Colonic mucosa (tissue), 4 donors: ENCODE measurements around the gene NR3C2. TPM values are rescaled to one million over a fixed set of nuclear protein-coding genes. Genes with fewer than 3 reads are reported as not detected.

ENCODE experiments used
- DNase-seq: peaks from one replicate; pipeline ENCODE4 v3.0.0-alpha.2; 2020
- H3K27ac ChIP-seq: fragments of 200-600 bp; one replicate; pipeline ENCODE4 v1.8.0; 2021
- H3K27me3 ChIP-seq: fragments of 200-600 bp; one replicate; pipeline ENCODE4 v1.8.0; 2021
- H3K36me3 ChIP-seq: fragments of 200-600 bp; one replicate; pipeline ENCODE4 v1.8.0; 2021
- H3K4me1 ChIP-seq: fragments of 200-600 bp; one replicate; pipeline ENCODE4 v1.8.0; 2021; ENCODE audit warnings: mild to moderate bottlenecking
- H3K4me3 ChIP-seq: fragments of 200-600 bp; one replicate; pipeline ENCODE4 v1.8.0; 2021
- H3K9ac ChIP-seq, 2 donors: one replicate each; pipeline ENCODE4 v1.7.0; 2013; ENCODE audit warnings: control low read depth in 2 of 2, low read depth in 2 of 2, low read length in 2 of 2
- H3K9me3 ChIP-seq: fragments of 200-600 bp; one replicate; pipeline ENCODE4 v1.8.0; 2021
- intact Hi-C: fragments of 100-400 bp; cut with DNase I; formaldehyde crosslinking; loops from one replicate; pipeline ENCODE4 v1.14.1; 2022
- total RNA-seq, 2 donors: library from RNA; stranded (reverse); fragmentation: NEBNext Ultra II Directional in 1 of 2; extraction: Animal tissue kit (Norgen Biotek cat#: 25700) in 1 of 2; gene quantifications; one replicate each; pipeline ENCODE4 v1.2.1, GENCODE V29; 2021
- TF ChIP-seq, protein P1 (sequence below): fragments of 200-600 bp; IDR thresholded peaks from one replicate; pipeline ENCODE4 v1.8.0; 2022; ENCODE audit warnings: antibody characterized with exemption, mild to moderate bottlenecking
- donor health status: healthy.
- donor health status: DM: no; HTN: no; CAD: no.
- donor health status: DM: no; HTN: no; CAD: no.

NR3C2 gene
- total RNA-seq, 2 donors from 2014 or later, result 74.8 to 96.0 TPM

DNA sequence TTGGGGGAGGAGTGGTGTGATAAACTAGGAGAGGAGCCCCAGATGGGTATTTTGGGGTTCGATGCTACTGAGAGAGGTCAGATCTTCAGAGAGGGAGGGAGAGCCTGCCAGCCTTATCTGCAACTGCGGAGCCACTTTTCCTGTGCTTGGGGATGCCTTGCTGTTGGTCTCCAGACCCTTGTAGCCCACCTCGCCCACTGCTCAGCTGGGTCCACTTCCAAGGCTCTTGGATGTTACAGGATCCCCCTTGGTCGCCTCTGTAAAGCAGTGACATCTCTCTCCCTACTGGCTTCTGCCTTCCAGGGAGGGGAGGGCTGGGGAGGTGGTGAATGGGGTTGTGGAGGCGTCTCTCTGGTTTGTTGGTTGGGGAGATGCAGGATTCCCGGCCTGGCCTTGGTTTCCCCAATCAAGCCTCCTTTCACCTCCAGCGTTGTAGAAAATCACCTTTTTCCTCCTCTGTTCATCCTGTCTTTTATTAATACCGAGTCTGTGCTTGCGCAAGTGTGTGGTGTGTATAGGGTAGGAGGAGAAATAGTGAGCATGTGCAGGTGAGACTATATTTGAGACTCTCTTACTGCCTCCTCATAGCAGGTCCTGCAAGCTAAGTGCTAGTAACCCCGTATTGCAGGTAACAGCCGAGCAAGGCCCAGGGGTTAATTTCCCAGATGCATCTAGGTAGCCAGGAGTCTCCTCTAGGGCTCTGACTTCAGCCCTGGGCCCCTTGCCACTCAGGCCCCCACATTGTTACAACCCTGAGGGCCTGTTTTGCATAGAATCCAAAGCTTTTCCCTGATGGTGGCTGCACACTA lies 372.9 kb downstream of the NR3C2 start:
- no peak for DNase-seq
- TF ChIP-seq, protein P1, sequence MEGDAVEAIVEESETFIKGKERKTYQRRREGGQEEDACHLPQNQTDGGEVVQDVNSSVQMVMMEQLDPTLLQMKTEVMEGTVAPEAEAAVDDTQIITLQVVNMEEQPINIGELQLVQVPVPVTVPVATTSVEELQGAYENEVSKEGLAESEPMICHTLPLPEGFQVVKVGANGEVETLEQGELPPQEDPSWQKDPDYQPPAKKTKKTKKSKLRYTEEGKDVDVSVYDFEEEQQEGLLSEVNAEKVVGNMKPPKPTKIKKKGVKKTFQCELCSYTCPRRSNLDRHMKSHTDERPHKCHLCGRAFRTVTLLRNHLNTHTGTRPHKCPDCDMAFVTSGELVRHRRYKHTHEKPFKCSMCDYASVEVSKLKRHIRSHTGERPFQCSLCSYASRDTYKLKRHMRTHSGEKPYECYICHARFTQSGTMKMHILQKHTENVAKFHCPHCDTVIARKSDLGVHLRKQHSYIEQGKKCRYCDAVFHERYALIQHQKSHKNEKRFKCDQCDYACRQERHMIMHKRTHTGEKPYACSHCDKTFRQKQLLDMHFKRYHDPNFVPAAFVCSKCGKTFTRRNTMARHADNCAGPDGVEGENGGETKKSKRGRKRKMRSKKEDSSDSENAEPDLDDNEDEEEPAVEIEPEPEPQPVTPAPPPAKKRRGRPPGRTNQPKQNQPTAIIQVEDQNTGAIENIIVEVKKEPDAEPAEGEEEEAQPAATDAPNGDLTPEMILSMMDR, result no peak
- Histone ChIP-seq H3K4me1 (no peaks in the 10 kb centered on the region), H3K36me3 (no peaks in the 10 kb centered on the region), H3K27me3 (no peaks in the 10 kb centered on the region), H3K27ac (no peak overlapping the region), H3K9me3 (no peaks in the 10 kb centered on the region), H3K9ac (no peak overlapping the region), H3K4me3 (no peak overlapping the region)
- intact Hi-C loops, result no loop called here

DNA sequence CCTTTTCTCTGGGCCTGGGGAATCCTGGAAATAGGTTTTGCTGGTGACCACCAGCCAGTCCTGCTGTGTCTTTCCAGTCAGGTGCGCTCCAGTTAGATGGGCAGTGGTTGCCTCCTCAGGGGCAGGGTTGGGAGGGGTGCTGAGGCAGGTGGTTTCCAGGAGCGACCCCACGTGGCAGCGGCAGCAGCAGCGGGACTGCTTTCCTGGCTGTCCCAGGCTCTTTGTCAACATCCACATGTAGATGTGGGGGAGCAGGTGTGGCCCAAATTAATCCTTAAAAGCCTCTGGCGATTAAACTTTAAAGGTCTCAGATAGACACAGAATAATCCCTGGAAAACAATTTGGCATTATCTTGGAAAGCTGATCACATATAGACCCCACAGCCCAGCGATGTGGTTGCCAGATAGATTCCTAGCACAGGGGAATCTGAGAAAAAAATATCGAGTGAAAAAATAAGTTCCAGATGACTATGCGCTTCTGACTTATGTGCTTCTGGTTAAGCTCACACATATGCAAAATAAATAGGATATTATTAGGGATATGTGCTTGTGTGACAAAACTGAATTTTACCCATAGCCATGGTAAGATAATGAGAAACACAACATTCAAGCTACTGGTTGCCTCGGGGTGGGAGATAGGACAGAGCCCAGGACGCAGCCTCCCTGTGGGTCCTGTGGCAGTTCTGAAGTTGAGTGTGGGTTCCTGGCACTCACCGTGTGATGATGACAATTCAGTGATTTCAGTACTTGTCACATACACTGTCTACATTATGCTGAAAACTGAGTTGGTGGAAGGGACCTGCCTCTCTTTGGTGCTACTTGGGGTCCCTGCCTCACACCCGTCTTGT lies 373.9 kb downstream of the NR3C2 start:
- intact Hi-C loops, result no loop called here
- H3K9me3 ChIP-seq, result no peaks in the 10 kb centered on the region
- no peaks in the 10 kb centered on the region for H3K36me3 ChIP-seq

DNA sequence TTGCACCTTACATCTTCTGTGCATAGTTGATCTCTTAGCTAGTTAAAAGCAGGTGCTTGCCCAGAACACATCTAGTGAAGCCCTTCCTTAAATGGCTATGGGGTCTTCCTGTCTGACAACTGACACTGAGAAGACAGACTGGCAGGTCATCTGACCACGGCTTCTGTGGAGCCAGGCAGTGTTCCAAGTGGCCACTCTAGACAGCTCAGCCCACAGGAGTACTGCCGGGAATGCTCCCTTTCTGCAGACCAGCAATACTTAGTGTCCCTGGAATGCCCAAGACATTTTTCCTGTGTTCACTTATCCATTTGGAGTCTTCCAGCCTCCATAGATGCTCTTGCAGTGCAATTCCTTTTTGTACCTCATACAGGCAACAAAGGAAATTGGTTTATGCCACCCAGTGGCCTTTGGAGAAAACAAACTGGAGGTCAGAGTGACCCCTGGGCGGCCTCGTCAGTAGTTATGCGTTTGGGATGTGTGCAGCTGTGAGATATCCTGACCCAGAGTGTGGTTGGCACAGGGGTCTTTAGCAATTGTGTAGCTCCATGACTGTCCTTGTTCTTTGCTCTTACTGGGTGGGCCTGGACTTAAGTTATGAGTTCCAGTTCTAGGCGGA lies 374.8 kb downstream of the NR3C2 start:
- no peak for DNase-seq
- Histone ChIP-seq H3K4me1 (no peaks in the 10 kb centered on the region), H3K27ac (no peak overlapping the region), H3K4me3 (no peak overlapping the region), H3K9me3 (no peaks in the 10 kb centered on the region), H3K36me3 (no peaks in the 10 kb centered on the region), H3K27me3 (no peaks in the 10 kb centered on the region), H3K9ac (no peak overlapping the region)
- TF ChIP-seq, protein P1, result no peak
- intact Hi-C loops, result no loop called here

More for the DNA sequence above, 373.9 kb downstream of the NR3C2 start:
- no peak overlapping the region for H3K4me3 ChIP-seq
- H3K4me1 ChIP-seq, result no peaks in the 10 kb centered on the region
- H3K27ac ChIP-seq, result no peak overlapping the region
- TF ChIP-seq, protein P1, result no peak
- no peak overlapping the region for H3K9ac ChIP-seq
- no peak for DNase-seq
- no peaks in the 10 kb centered on the region for H3K27me3 ChIP-seq

DNA sequence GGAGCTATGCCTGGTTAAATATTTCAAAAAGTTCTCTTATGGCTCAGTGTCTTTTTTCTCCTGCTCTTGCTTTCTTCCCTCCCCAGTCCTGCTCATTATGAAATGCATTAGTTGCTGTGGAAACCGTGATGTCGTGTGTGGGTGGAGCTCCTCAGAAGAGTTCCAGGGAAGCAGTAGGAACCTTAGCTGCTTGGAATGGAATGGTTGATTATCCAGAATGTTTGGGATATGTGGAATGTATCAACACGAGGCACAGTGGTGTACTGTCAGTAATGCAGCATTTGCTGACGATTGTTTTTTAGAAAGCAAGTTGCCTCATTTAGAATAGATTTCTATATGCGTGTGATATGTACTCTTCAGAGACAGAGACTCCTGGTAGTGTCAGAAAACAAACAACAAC lies 377.1 kb downstream of the NR3C2 start:
- no peak overlapping the region for H3K9ac ChIP-seq
- TF ChIP-seq, protein P1, result no peak
- no peaks in the 10 kb centered on the region for H3K27me3 ChIP-seq
- intact Hi-C loops, result no loop called here
- H3K36me3 ChIP-seq, result no peaks in the 10 kb centered on the region
- H3K27ac ChIP-seq, result no peak overlapping the region
- no peaks in the 10 kb centered on the region for H3K9me3 ChIP-seq
- H3K4me3 ChIP-seq, result no peak overlapping the region
- DNase-seq, result no peak
- peaks cover 4% of the 10 kb centered on the region for H3K4me1 ChIP-seq

DNA sequence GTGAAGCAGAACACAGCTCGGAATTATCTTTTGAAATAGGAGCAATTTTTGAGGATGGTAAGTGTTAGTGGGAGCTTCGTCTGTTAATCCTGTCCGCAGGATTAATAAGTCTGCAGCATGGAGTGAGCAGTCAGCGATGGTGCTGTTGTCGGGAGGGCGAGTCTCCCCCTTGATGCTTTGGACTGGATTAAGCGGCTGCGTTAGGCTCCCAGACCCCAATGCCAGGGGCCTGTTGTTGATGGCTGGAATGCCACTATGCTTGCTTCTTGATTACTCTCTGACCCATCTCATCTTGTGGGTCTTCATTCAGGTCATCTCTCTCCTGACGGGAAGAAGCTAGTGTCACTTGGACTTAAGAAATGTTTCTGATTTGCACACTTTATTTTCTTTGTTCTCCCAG lies 377.8 kb downstream of the NR3C2 start:
- intact Hi-C loops, result no loop called here
- DNase-seq, result no peak
- H3K36me3 ChIP-seq, result no peaks in the 10 kb centered on the region
- H3K27me3 ChIP-seq, result no peaks in the 10 kb centered on the region
- no peak overlapping the region for H3K27ac ChIP-seq
- H3K9ac ChIP-seq, result no peak overlapping the region
- TF ChIP-seq, protein P1, result no peak
- peaks cover 4% of the 10 kb centered on the region for H3K4me1 ChIP-seq
- H3K9me3 ChIP-seq, result no peaks in the 10 kb centered on the region
- no peak overlapping the region for H3K4me3 ChIP-seq
